Superior temporal gyrus (tissue), 1 donor: Measurements from ENCODE around the gene MYO1C.
"Not testable (repeated sequence)": the region's sequence is repeated elsewhere in the genome, so short reads cannot be mapped to it uniquely, and the experiment has no call there.

Experiments
- DNase-seq: peaks from one replicate; pipeline ENCODE4 v3.0.0-alpha.2; 2016; ENCODE audit errors: extremely low spot score

The MYO1C gene

GRCh38 chr17:1492249-1493206 is at the start of gene MYO1C:
Gene MYO1C (minus strand): TSS chr17:1492686. CDS start chr17:1492487, 199 bp downstream.
- no peak for DNase-seq

GRCh38 chr17:1541367-1541904 is 49.0 kb upstream of the MYO1C start:
- no peak for DNase-seq

GRCh38 chr17:1539811-1540210 is 47.3 kb upstream of the MYO1C start:
- DNase-seq = no peak

- no peak for DNase-seq
These were observed 43.3 kb upstream of the MYO1C start for GRCh38 chr17:1535737-1536136.

GRCh38 chr17:1533661-1534325 is 41.3 kb upstream of the MYO1C start:
- DNase-seq = peak; percentile 52

- peak; percentile 16 for DNase-seq
These were observed 40.5 kb upstream of the MYO1C start for GRCh38 chr17:1532836-1533602.

- no peak for DNase-seq
These were observed 37.4 kb upstream of the MYO1C start for GRCh38 chr17:1529863-1530262.

- not testable (repeated sequence) for DNase-seq
These were observed 34.4 kb upstream of the MYO1C start for GRCh38 chr17:1526876-1527275.

- DNase-seq = no peak
These were observed 30.1 kb upstream of the MYO1C start for GRCh38 chr17:1522626-1523025.

- DNase-seq = no peak
These were observed 28.7 kb upstream of the MYO1C start for GRCh38 chr17:1521086-1521640.

- no peak for DNase-seq
These were observed 27.2 kb upstream of the MYO1C start for GRCh38 chr17:1519678-1520077.

- no peak for DNase-seq
These were observed 25.9 kb upstream of the MYO1C start for GRCh38 chr17:1518410-1518809.

- DNase-seq = peak; percentile 99
These were observed 24.1 kb upstream of the MYO1C start, which contains the start of gene INPP5K for GRCh38 chr17:1516388-1517161. Gene INPP5K (minus strand): TSS chr17:1516612. CDS start chr17:1516499, 113 bp downstream.

GRCh38 chr17:1515640-1516387 is 23.3 kb upstream of the MYO1C start:
- DNase-seq = peak; percentile 66

- no peak for DNase-seq
These were observed 19.9 kb upstream of the MYO1C start for GRCh38 chr17:1512351-1512750.

- DNase-seq = no peak
These were observed 19.4 kb upstream of the MYO1C start for GRCh38 chr17:1511756-1512321.

GRCh38 chr17:1511290-1511689 is 18.8 kb upstream of the MYO1C start:
- DNase-seq = no peak

- no peak for DNase-seq
These were observed 16.9 kb upstream of the MYO1C start for GRCh38 chr17:1509290-1509881.

GRCh38 chr17:1508709-1509108 is 16.2 kb upstream of the MYO1C start:
- DNase-seq = not testable (repeated sequence)
